Nephron progenitor cell (in vitro differentiated cells): Measurements from ENCODE around the gene TMEM26.

Experiments used
- DNase-seq: peaks from one replicate; pipeline ENCODE4 v3.0.0; 2021
- H3K27ac Mint-ChIP-seq: 2 replicates; pipeline ENCODE4 v1.8.0; 2021; ENCODE audit warnings: mild to moderate bottlenecking, moderate library complexity, mixed read lengths
- H3K27me3 Mint-ChIP-seq: 2 replicates; pipeline ENCODE4 v1.8.0; 2021; ENCODE audit warnings: mild to moderate bottlenecking, low read depth, mixed read lengths; ENCODE audit not compliant: poor library complexity
- H3K36me3 Mint-ChIP-seq: 2 replicates; pipeline ENCODE4 v1.8.0; 2021; ENCODE audit warnings: low read depth, mixed read lengths
- H3K4me1 Mint-ChIP-seq: 2 replicates; pipeline ENCODE4 v1.8.0; 2021; ENCODE audit warnings: mixed read lengths
- H3K4me3 Mint-ChIP-seq: 2 replicates; pipeline ENCODE4 v1.8.0; 2021; ENCODE audit warnings: mild to moderate bottlenecking, moderate library complexity, mixed read lengths
- H3K9me3 Mint-ChIP-seq: 2 replicates; pipeline ENCODE4 v1.8.0; 2021; ENCODE audit warnings: mild to moderate bottlenecking, moderate library complexity, mixed read lengths
- TF ChIP-seq, protein P1 (sequence below): fragments of 200-600 bp; sonication (generic); IDR thresholded peaks from 2 replicates; pipeline ENCODE4 v1.5.0; 2021; ENCODE audit warnings: antibody characterized with exemption

The TMEM26 gene

DNA sequence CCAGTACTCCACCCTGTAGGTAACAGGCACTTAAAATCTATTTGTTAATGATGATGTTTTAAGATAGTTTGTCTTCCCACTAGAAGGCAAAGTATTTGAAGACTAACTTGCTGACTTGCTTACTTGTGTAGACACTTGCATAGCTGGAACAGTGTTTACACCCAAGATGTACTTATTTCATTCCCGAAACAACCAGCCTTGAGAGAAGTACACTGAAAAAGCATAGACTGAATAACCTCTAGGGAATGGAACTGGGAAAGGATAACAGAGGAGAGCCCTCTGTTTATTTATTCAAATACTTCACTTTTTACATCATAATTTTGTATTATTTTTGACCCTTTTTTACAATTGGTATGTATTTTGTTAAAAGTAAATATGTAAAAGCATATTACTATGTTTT is 33.1 kb upstream of the TMEM26 start:
- DNase-seq, result no peak
- Mint-ChIP-seq H3K36me3 (no peaks in the 10 kb centered on the region), H3K4me1 (no peaks in the 10 kb centered on the region), H3K27ac (no peak overlapping the region), H3K27me3 (peaks cover 4% of the 10 kb centered on the region), H3K9me3 (no peaks in the 10 kb centered on the region), H3K4me3 (no peak overlapping the region)
- TF ChIP-seq, protein P1, sequence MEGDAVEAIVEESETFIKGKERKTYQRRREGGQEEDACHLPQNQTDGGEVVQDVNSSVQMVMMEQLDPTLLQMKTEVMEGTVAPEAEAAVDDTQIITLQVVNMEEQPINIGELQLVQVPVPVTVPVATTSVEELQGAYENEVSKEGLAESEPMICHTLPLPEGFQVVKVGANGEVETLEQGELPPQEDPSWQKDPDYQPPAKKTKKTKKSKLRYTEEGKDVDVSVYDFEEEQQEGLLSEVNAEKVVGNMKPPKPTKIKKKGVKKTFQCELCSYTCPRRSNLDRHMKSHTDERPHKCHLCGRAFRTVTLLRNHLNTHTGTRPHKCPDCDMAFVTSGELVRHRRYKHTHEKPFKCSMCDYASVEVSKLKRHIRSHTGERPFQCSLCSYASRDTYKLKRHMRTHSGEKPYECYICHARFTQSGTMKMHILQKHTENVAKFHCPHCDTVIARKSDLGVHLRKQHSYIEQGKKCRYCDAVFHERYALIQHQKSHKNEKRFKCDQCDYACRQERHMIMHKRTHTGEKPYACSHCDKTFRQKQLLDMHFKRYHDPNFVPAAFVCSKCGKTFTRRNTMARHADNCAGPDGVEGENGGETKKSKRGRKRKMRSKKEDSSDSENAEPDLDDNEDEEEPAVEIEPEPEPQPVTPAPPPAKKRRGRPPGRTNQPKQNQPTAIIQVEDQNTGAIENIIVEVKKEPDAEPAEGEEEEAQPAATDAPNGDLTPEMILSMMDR, result no peak

DNA sequence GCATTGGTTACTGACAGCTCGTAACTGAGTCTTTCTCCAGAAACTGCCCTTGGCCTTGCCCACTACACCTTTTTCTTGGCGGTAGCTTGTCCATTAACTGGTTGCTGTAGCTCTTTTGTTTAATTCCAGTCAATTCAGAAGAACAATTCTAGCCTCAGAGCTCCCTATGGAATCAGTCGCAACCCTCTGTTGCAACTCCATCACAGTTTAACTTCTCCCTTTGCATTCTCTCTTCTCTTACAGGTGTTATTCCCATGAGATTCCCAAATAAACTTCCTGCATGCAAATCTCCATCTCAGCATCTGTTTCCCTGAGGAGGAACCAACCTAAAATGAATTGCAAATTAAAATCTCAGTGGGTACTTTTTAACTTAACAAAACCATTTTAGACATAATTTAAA is 28.4 kb upstream of the TMEM26 start:
- DNase-seq, result no peak
- Mint-ChIP-seq H3K27ac (no peak overlapping the region), H3K36me3 (no peaks in the 10 kb centered on the region), H3K9me3 (no peaks in the 10 kb centered on the region), H3K4me1 (no peaks in the 10 kb centered on the region), H3K4me3 (no peak overlapping the region), H3K27me3 (peaks cover 3% of the 10 kb centered on the region)
- TF ChIP-seq, protein P1, result no peak

DNA sequence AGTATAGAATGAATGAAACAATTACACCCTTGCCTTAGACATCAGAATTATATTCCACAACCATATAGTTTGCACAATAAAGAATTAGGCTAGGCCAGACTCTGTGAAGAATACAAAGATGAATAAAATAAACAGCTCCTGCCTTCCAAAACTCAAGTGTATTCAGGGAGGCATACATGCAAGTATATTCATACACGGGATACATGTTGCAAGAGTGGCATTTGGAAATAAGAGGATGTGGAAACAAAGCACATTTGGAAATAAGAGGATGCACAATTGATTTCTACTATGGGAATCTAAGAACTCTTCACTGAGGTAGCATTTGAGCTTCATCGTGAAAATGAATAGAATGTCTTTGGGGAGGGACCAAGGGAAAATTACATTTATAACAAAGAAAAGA is 27.0 kb upstream of the TMEM26 start:
- peaks cover 3% of the 10 kb centered on the region for H3K27me3 Mint-ChIP-seq
- H3K36me3 Mint-ChIP-seq, result no peaks in the 10 kb centered on the region
- no peaks in the 10 kb centered on the region for H3K9me3 Mint-ChIP-seq
- H3K4me3 Mint-ChIP-seq, result no peak overlapping the region
- no peak overlapping the region for H3K27ac Mint-ChIP-seq
- TF ChIP-seq, protein P1, result no peak
- H3K4me1 Mint-ChIP-seq, result no peaks in the 10 kb centered on the region
- no peak for DNase-seq

DNA sequence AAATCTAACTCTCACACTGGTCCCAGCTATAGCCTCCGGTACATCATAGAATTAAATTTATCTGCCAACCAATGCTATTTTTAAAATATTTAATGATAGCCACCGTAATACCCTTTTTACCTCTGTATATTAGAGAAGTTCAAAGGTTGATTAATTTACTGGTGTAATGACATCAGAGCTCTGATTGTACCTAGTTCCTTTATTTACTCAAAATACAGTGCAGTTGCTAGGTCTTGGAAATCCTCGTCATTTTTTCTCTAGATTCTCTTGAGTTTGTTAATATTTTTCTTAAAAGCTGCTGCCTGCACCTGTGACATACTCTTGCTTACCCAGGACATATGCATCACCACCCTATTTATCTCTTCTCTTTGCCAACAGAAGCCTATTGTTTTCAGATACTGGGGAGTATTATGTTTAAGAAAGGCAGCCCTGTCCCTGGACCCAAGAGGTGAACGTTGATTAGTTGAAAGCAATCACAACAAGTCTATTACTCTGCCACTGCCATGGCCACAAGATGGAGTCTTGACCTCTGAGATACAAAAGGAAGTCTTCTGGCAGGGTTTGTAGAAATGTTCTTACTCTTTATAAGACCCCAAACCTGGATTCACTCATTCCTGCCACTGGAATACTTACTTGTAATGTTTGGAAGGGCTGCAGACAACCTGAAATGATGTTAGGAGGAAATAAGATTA is 25.6 kb upstream of the TMEM26 start:
- Mint-ChIP-seq H3K36me3 (no peaks in the 10 kb centered on the region), H3K4me1 (no peaks in the 10 kb centered on the region), H3K4me3 (no peak overlapping the region), H3K27ac (no peak overlapping the region), H3K9me3 (no peaks in the 10 kb centered on the region), H3K27me3 (peaks cover 3% of the 10 kb centered on the region)
- DNase-seq, result no peak
- TF ChIP-seq, protein P1, result no peak

DNA sequence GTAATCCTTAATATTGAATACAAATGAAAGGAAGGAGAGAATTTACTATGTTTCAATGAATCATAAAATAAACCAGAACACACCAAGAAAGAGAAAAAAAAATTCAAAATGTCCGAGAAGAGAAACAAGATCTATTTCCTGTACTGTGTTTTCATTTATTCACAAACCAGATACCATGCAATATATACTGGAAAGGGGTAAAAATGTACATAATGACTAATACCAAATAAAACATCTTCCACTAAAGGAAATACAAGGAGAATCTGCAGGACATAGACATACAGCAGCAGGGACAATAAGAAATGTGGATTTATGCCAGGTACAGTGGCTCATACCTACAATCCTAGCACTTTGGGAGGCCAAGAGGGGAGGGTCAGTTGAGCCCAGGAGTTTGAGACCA is 24.3 kb upstream of the TMEM26 start:
- Mint-ChIP-seq H3K27me3 (peaks cover 6% of the 10 kb centered on the region), H3K9me3 (no peaks in the 10 kb centered on the region), H3K36me3 (no peaks in the 10 kb centered on the region), H3K4me3 (no peak overlapping the region), H3K4me1 (peaks cover 5% of the 10 kb centered on the region), H3K27ac (no peak overlapping the region)
- no peak for DNase-seq
- TF ChIP-seq, protein P1, result no peak

DNA sequence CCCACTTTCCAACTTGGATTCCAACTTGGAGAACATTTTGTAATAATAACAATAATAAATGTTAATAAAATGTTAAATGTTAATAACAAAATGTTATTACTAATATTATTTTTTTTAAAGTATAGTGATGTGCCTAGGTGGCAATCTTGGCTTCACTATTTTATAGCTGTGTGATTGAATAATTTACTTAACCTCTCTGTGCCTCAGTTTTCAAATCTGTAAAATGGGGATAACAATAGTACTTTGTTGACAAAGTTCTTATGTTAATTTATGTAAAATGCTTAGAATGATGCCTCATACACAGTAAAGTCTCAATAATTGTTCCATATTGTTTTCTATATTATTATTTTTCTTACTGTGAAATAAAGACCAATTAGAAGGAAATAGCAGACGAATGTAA is 23.3 kb upstream of the TMEM26 start:
- DNase-seq, result no peak
- Mint-ChIP-seq H3K36me3 (no peaks in the 10 kb centered on the region), H3K4me3 (no peak overlapping the region), H3K4me1 (peaks cover 12% of the 10 kb centered on the region), H3K27ac (no peak overlapping the region), H3K9me3 (no peaks in the 10 kb centered on the region), H3K27me3 (peaks cover 6% of the 10 kb centered on the region)
- TF ChIP-seq, protein P1, result no peak
